Glutamatergic neuron (in vitro differentiated cells): ENCODE data around the gene PZP. TPM values are rescaled to one million over a fixed set of nuclear protein-coding genes. Genes with fewer than 3 reads are reported as not detected.
"Not testable (repeated sequence)": the region's sequence is repeated elsewhere in the genome, so short reads cannot be mapped to it uniquely, and the experiment has no call there.

Experiments used
- DNase-seq: peaks from one replicate; pipeline ENCODE4 v3.0.0; 2022
- H3K27ac Mint-ChIP-seq: one replicate; pipeline ENCODE4 v1.8.0; 2020; ENCODE audit warnings: mild to moderate bottlenecking, mixed read lengths, inconsistent platforms; ENCODE audit not compliant: unreplicated experiment
- H3K27me3 Mint-ChIP-seq: one replicate; pipeline ENCODE4 v1.8.0; 2020; ENCODE audit warnings: mild to moderate bottlenecking, moderate library complexity, mixed read lengths, inconsistent platforms; ENCODE audit not compliant: unreplicated experiment
- H3K36me3 Mint-ChIP-seq: one replicate; pipeline ENCODE4 v1.8.0; 2020; ENCODE audit warnings: mild to moderate bottlenecking, mixed read lengths, inconsistent platforms; ENCODE audit not compliant: unreplicated experiment
- H3K4me1 Mint-ChIP-seq: one replicate; pipeline ENCODE4 v1.8.0; 2020; ENCODE audit warnings: mild to moderate bottlenecking, low read depth, mixed read lengths, inconsistent platforms; ENCODE audit not compliant: unreplicated experiment
- H3K4me3 Mint-ChIP-seq: one replicate; pipeline ENCODE4 v1.8.0; 2020; ENCODE audit warnings: mild to moderate bottlenecking, mixed read lengths, inconsistent platforms; ENCODE audit not compliant: unreplicated experiment
- H3K9me3 Mint-ChIP-seq: one replicate; pipeline ENCODE4 v1.8.0; 2020; ENCODE audit warnings: mild to moderate bottlenecking, moderate library complexity, mixed read lengths, inconsistent platforms; ENCODE audit not compliant: unreplicated experiment
- total RNA-seq: library from RNA; stranded (reverse); fragmentation: NEBNext Ultra II Directional; extraction: Animal tissue kit (Norgen Biotek cat#: 25700); gene quantifications from one replicate; pipeline ENCODE4 v1.2.1, GENCODE V29; 2021; ENCODE audit not compliant: unreplicated experiment
- TF ChIP-seq, protein P1 (sequence below): fragments of 200-600 bp; sonication (generic); IDR thresholded peaks from one replicate; pipeline ENCODE4 v1.5.0; 2021; ENCODE audit not compliant: partially characterized antibody, unreplicated experiment

The PZP gene
- total RNA-seq, 1 donor from 2014 or later: not detected

- Mint-ChIP-seq H3K27me3 (no peaks in the 10 kb centered on the region), H3K9me3 (no peaks in the 10 kb centered on the region), H3K36me3 (peaks cover 4% of the 10 kb centered on the region), H3K4me1 (no peaks in the 10 kb centered on the region), H3K4me3 (no peak overlapping the region), H3K27ac (no peak overlapping the region)
- no peak for DNase-seq
- TF ChIP-seq, protein P1, sequence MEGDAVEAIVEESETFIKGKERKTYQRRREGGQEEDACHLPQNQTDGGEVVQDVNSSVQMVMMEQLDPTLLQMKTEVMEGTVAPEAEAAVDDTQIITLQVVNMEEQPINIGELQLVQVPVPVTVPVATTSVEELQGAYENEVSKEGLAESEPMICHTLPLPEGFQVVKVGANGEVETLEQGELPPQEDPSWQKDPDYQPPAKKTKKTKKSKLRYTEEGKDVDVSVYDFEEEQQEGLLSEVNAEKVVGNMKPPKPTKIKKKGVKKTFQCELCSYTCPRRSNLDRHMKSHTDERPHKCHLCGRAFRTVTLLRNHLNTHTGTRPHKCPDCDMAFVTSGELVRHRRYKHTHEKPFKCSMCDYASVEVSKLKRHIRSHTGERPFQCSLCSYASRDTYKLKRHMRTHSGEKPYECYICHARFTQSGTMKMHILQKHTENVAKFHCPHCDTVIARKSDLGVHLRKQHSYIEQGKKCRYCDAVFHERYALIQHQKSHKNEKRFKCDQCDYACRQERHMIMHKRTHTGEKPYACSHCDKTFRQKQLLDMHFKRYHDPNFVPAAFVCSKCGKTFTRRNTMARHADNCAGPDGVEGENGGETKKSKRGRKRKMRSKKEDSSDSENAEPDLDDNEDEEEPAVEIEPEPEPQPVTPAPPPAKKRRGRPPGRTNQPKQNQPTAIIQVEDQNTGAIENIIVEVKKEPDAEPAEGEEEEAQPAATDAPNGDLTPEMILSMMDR: no peak
These were observed 13.3 kb upstream of the PZP start for GRCh38 chr12:9221483-9221882.

- not testable (repeated sequence) for H3K4me1 Mint-ChIP-seq, H3K36me3 Mint-ChIP-seq, H3K4me3 Mint-ChIP-seq, H3K9me3 Mint-ChIP-seq, H3K27me3 Mint-ChIP-seq, DNase-seq, H3K27ac Mint-ChIP-seq
These were observed 12.8 kb upstream of the PZP start for GRCh38 chr12:9221011-9221410.

DNA sequence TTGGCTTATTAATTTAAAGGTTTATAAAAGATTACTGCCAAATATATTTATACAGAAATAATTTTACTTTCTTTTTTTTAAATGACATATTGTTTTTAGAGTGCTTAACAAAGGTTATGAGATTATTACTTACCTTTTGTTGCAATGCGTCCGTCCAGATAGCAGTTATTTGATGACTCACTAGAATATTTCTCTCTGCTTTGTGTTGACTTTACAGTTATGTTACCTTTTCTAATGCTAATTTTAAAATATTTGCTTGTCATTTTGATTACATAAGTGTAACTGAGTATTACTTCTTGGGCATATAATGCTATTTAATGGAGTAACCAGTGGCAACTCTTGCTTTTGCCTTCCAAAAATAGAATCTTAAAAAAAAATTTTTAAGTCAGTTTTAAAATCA is 6.3 kb upstream of the PZP start:
- Mint-ChIP-seq H3K4me1 (no peaks in the 10 kb centered on the region), H3K27ac (no peak overlapping the region), H3K9me3 (no peaks in the 10 kb centered on the region), H3K36me3 (no peaks in the 10 kb centered on the region), H3K27me3 (no peaks in the 10 kb centered on the region), H3K4me3 (no peak overlapping the region)
- DNase-seq: no peak
- TF ChIP-seq, protein P1: no peak

DNA sequence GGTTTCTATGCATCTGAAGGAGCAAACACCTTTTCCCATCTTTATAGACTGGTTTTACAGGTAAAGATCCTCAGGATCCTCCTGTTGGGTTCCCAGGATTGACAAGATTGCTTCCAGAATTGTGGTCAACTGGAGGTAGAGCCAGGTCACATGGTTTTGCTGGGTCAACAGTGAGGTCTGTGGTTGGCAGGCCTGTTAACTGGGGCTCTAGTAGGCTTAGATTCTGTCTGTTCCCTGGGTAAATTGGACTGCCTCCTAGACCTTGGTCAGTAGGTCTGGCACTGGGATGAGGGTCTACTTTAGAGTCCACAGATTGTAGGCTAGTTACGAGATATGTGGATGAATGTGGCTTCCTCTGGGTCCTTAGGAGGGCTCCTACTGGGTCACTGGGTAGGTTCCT is 3.5 kb upstream of the PZP start:
- Mint-ChIP-seq H3K36me3 (no peaks in the 10 kb centered on the region), H3K4me3 (no peak overlapping the region), H3K27ac (no peak overlapping the region), H3K27me3 (no peaks in the 10 kb centered on the region), H3K9me3 (no peaks in the 10 kb centered on the region), H3K4me1 (no peaks in the 10 kb centered on the region)
- no peak for DNase-seq
- TF ChIP-seq, protein P1: no peak

GRCh38 chr12:9204380-9204779 is 3.8 kb downstream of the PZP start:
- no peak overlapping the region for H3K4me3 Mint-ChIP-seq
- DNase-seq: no peak
- no peaks in the 10 kb centered on the region for H3K9me3 Mint-ChIP-seq
- H3K27me3 Mint-ChIP-seq: peaks cover 1% of the 10 kb centered on the region
- H3K4me1 Mint-ChIP-seq: peaks cover 3% of the 10 kb centered on the region
- H3K36me3 Mint-ChIP-seq: no peaks in the 10 kb centered on the region
- TF ChIP-seq, protein P1: no peak
- no peak overlapping the region for H3K27ac Mint-ChIP-seq

GRCh38 chr12:9198012-9198411 is 10.2 kb downstream of the PZP start:
- DNase-seq: no peak
- no peak overlapping the region for H3K27ac Mint-ChIP-seq
- TF ChIP-seq, protein P1: no peak
- no peaks in the 10 kb centered on the region for H3K9me3 Mint-ChIP-seq
- H3K4me3 Mint-ChIP-seq: no peak overlapping the region
- H3K27me3 Mint-ChIP-seq: no peaks in the 10 kb centered on the region
- H3K4me1 Mint-ChIP-seq: no peaks in the 10 kb centered on the region
- no peaks in the 10 kb centered on the region for H3K36me3 Mint-ChIP-seq
